GM21360 (cell line): ENCODE measurements around the gene WDR54.

Experiments used
- ATAC-seq: cut with Tn5 transposase; IDR thresholded peaks from one replicate; pipeline ENCODE4 v1.9.1; 2021; ENCODE audit warnings: mild to moderate bottlenecking, moderate library complexity; ENCODE audit not compliant: unreplicated experiment

WDR54 gene

GRCh38 chr2:74474899-74475298 lies 53.4 kb downstream of the WDR54 start:
- no peak for ATAC-seq
